ENCODE data around the gene TMEM150A.
A peak's percentile ranks its signal among the peaks of the same experiment; 100 is the strongest.
"Not testable (repeated sequence)": the region's sequence is repeated elsewhere in the genome, so short reads cannot be mapped to it uniquely, and the experiment has no call there.

The TMEM150A gene

GRCh38 chr2:85602476-85603234 is at the start of gene TMEM150A:
Gene TMEM150A (minus strand): TSS chr2:85602698. CDS start chr2:85601948, 750 bp downstream.
- peak; percentile 88 for DNase-seq

- DNase-seq: no peak
These were observed 49.6 kb upstream of the TMEM150A start for GRCh38 chr2:85652056-85652455.

GRCh38 chr2:85651097-85651496 is 48.6 kb upstream of the TMEM150A start:
- no peak for DNase-seq

GRCh38 chr2:85650456-85650855 is 48.0 kb upstream of the TMEM150A start:
- DNase-seq: no peak

- no peak for DNase-seq
These were observed 47.0 kb upstream of the TMEM150A start for GRCh38 chr2:85649201-85650190.

- peak; percentile 67 for DNase-seq
These were observed 46.1 kb upstream of the TMEM150A start for GRCh38 chr2:85648619-85649018.

- DNase-seq: no peak
These were observed 45.5 kb upstream of the TMEM150A start for GRCh38 chr2:85647823-85648526.

- peak; percentile 73 for DNase-seq
These were observed 43.7 kb upstream of the TMEM150A start for GRCh38 chr2:85646166-85646565.

GRCh38 chr2:85644909-85645308 is 42.4 kb upstream of the TMEM150A start:
- DNase-seq: no peak

- no peak for DNase-seq
These were observed 40.2 kb upstream of the TMEM150A start for GRCh38 chr2:85642725-85643124.

- DNase-seq: no peak
These were observed 33.1 kb upstream of the TMEM150A start for GRCh38 chr2:85635636-85636035.

GRCh38 chr2:85635011-85635410 is 32.5 kb upstream of the TMEM150A start:
- no peak for DNase-seq

- no peak for DNase-seq
These were observed 28.8 kb upstream of the TMEM150A start for GRCh38 chr2:85631316-85631715.

- DNase-seq: no peak
These were observed 26.2 kb upstream of the TMEM150A start for GRCh38 chr2:85628658-85629057.

- DNase-seq: peak; percentile 29
These were observed 21.5 kb upstream of the TMEM150A start for GRCh38 chr2:85623991-85624390.

- DNase-seq: no peak
These were observed 18.8 kb upstream of the TMEM150A start for GRCh38 chr2:85621338-85621737.

- no peak for DNase-seq
These were observed 17.1 kb upstream of the TMEM150A start for GRCh38 chr2:85619617-85620016.

GRCh38 chr2:85617723-85618122 is 15.2 kb upstream of the TMEM150A start:
- DNase-seq: not testable (repeated sequence)

- DNase-seq: no peak
These were observed 12.9 kb upstream of the TMEM150A start for GRCh38 chr2:85615413-85615728.

GRCh38 chr2:85614757-85615156 is 12.3 kb upstream of the TMEM150A start:
- DNase-seq: not testable (repeated sequence)

- no peak for DNase-seq
These were observed 11.4 kb upstream of the TMEM150A start for GRCh38 chr2:85613717-85614515.
